Stimulated activated CD4-positive, alpha-beta T cell treated with anti-CD3 and anti-CD28 coated beads, Interleukin-4, amount 100 ng/mL, for 24 hours (primary cell): Measurements from ENCODE around the gene SLC6A5.

Experiments used
- DNase-seq: peaks from one replicate; pipeline ENCODE4 v3.0.0-alpha.2; 2020

The SLC6A5 gene

GRCh38 chr11:20671856-20672546 is 72.6 kb downstream of the SLC6A5 start:
- no peak for DNase-seq

DNA sequence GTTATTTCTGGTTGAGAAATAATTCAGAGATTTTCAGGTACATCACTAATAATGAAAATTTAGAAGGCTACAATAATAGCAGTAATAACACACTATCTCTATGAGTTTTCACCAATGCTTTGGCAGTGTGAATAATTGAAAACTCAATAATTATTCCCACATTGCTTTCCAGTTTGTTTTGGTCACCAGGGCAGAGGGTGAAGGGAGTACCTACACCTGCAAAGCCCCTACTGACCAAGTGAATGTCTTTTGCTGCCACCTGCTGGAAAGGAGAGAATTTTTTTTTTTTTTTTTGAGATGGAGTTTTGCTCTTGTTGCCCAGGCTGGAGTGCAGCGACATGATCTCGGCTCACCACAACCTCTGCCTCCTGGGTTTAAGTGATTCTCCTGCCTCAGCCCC is 73.2 kb downstream of the SLC6A5 start:
- DNase-seq: no peak

DNA sequence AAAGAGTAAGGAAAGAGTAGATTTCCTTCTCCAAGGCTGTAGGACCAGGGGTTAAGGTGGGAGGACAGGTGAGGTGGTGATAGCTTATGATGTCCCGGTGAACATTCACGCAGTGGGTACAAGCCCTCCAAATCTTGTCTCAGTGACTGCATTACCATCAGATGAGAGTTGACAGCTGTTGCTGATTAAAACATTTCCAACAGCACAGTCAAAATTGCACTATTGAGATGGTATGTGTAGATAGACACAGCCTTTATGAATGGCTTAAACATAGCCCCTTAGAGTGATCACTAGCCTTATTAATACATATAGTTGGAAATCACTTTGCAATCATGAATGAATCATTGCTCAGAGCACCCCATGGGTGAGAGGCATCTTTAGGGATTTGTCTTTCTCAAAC is 77.2 kb downstream of the SLC6A5 start:
- no peak for DNase-seq

GRCh38 chr11:20688761-20689160 is 89.4 kb downstream of the SLC6A5 start:
- DNase-seq: no peak

GRCh38 chr11:20707876-20708275 is 108.5 kb downstream of the SLC6A5 start:
- DNase-seq: no peak
